ENCODE measurements around the gene AMTN. TPM values are rescaled to one million over a fixed set of nuclear protein-coding genes. Genes with fewer than 3 reads are reported as not detected.
"Not testable (repeated sequence)": the region's sequence is repeated elsewhere in the genome, so short reads cannot be mapped to it uniquely, and the experiment has no call there.

AMTN gene
- total RNA-seq, 1 donor from 2014 or later = not detected

DNA sequence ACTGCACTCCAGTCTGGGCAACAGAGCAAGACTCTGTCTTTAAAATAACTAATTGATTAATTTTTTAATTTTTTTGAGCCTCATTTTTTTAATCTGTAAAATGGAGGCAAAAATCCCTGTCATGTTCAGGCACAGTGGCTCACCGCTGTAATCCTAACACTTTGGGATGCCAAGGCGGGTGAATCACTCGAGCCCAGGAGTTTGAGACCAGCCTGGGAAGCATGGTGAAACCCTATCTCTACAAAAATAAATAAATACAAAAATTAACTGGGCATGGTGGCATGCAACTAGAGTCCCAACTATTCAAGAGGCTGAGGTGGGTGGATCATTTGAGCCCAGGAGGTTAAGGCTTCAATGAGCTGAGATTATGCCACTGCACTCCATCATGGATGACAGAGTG is 15.4 kb downstream of the AMTN start:
- no peaks in the 10 kb centered on the region for H3K4me1 ChIP-seq
- no peaks in the 10 kb centered on the region for H3K27me3 ChIP-seq
- no peak overlapping the region for H3K27ac ChIP-seq
- no peaks in the 10 kb centered on the region for H3K9me3 ChIP-seq
- no peak overlapping the region for H3K4me3 ChIP-seq
- TF ChIP-seq, protein P1, sequence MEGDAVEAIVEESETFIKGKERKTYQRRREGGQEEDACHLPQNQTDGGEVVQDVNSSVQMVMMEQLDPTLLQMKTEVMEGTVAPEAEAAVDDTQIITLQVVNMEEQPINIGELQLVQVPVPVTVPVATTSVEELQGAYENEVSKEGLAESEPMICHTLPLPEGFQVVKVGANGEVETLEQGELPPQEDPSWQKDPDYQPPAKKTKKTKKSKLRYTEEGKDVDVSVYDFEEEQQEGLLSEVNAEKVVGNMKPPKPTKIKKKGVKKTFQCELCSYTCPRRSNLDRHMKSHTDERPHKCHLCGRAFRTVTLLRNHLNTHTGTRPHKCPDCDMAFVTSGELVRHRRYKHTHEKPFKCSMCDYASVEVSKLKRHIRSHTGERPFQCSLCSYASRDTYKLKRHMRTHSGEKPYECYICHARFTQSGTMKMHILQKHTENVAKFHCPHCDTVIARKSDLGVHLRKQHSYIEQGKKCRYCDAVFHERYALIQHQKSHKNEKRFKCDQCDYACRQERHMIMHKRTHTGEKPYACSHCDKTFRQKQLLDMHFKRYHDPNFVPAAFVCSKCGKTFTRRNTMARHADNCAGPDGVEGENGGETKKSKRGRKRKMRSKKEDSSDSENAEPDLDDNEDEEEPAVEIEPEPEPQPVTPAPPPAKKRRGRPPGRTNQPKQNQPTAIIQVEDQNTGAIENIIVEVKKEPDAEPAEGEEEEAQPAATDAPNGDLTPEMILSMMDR (IDR thresholded peaks at IDR 0.05) = no peak
- TF ChIP-seq POLR2A (IDR thresholded peaks at IDR 0.05) = no peak
- no peak for TF ChIP-seq POLR2AphosphoS5 (IDR thresholded peaks at IDR 0.05; ENCODE audit: insufficient read depth in 1 of 2, low read depth in 1 of 2)
- intact Hi-C loops (cut with DNase I) = no loop called here
- no peaks in the 10 kb centered on the region for H3K36me3 ChIP-seq
- no peak for DNase-seq (ENCODE audit: extremely low spot score in 2 of 2)

DNA sequence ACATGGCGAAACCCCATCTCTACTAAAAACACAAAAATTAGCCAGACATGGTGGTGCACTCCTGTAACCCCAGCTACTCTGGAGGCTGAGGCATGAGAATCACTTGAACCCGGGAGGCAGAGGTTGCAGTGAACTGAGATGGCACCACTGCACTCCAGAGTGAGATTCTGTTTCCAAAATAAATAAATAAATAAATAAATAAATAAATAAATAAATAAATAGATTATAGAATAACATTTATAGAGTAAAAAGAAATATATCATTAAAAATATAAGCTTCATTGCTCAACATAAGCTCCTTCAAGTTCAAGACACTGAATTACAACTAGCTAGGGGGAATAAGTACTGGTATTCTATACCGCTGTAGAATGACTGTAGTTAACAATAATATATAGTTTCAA is 16.5 kb downstream of the AMTN start:
- H3K27ac ChIP-seq; H3K4me3 ChIP-seq; H3K4me1 ChIP-seq; H3K27me3 ChIP-seq; DNase-seq (ENCODE audit: extremely low spot score in 2 of 2); intact Hi-C loops (cut with DNase I); H3K36me3 ChIP-seq; H3K9me3 ChIP-seq: not testable (repeated sequence)

DNA sequence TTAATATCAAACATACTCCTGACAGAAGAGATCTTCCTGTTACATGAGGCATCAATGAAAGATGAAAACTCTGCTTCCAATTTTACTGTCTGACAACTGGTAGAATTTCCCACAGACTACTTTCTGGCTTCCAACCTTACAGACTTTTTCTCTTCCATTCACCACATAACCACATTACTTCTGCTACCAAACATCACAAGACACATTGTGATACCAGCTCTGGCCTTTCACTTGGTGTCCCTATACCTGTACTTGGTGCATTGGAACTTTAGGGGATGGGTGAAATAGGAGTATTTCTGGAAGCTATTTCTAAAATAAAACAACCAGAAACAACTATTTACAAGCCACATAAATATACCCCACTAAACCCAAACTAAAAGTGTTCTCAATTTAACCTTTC is 20.5 kb downstream of the AMTN start:
- Histone ChIP-seq H3K4me1 (no peaks in the 10 kb centered on the region), H3K9me3 (no peaks in the 10 kb centered on the region), H3K36me3 (no peaks in the 10 kb centered on the region), H3K4me3 (no peak overlapping the region), H3K27ac (no peak overlapping the region), H3K27me3 (no peaks in the 10 kb centered on the region)
- intact Hi-C loops (cut with DNase I) = no loop called here
- DNase-seq (ENCODE audit: extremely low spot score in 2 of 2) = no peak
- TF ChIP-seq POLR2A (IDR thresholded peaks at IDR 0.05) (no peak), POLR2AphosphoS5 (IDR thresholded peaks at IDR 0.05; ENCODE audit: insufficient read depth in 1 of 2, low read depth in 1 of 2) (no peak)
- TF ChIP-seq, protein P1 (IDR thresholded peaks at IDR 0.05) = no peak

DNA sequence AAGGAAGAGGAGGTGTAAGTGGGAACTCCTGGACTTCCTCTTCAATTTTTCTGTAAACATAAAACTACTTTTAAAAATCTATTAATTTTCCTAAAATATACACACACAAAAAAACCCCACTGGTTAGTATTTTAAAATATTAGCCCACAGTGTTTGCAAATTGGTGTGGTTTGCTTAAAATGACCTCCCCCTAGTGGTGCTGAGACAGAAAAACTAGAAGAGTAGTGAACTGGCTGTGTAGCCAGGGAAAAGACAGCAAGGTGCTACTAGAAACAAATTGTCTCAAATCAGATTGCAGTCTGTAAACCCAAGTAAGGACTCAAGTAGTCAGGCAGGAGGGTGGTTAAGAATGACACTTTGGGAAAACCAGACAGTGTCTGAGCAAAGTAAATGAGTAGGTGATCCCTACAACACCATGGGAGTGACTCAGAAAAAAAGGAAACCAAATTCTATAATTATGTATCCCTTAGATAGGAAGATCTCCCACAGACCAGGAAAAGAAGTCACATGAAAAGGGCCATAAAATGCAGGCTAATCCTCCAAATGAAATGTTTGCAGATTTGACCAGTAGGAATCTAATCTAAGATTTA is 26.0 kb downstream of the AMTN start:
- Histone ChIP-seq H3K27ac (no peak overlapping the region), H3K4me1 (no peaks in the 10 kb centered on the region), H3K27me3 (no peaks in the 10 kb centered on the region), H3K4me3 (no peak overlapping the region), H3K9me3 (no peaks in the 10 kb centered on the region), H3K36me3 (no peaks in the 10 kb centered on the region)
- intact Hi-C loops (cut with DNase I) = no loop called here
- DNase-seq (ENCODE audit: extremely low spot score in 2 of 2) = no peak
- TF ChIP-seq POLR2A (IDR thresholded peaks at IDR 0.05) (no peak), POLR2AphosphoS5 (IDR thresholded peaks at IDR 0.05; ENCODE audit: insufficient read depth in 1 of 2, low read depth in 1 of 2) (no peak)
- TF ChIP-seq, protein P1 (IDR thresholded peaks at IDR 0.05) = no peak

DNA sequence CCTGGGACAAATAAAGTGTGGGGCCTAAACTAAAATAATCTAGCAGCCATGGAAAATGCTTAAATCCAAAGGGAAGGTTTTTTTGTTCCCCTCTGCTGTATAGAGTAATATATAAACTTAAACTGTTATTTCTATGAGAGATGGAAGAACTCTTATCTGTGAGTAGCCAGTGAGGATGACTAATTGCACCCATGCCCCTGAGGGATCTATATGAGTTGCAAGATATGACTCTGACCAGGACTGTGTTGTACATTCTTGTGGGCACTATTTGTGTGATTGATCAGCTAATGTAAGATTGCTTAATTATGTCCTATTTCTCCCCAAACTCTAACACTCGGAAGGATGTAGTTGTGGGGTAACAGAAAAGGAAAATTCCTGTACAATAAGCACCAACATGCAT is 38.5 kb downstream of the AMTN start:
- TF ChIP-seq, protein P1 (IDR thresholded peaks at IDR 0.05) = no peak
- TF ChIP-seq POLR2AphosphoS5 (IDR thresholded peaks at IDR 0.05; ENCODE audit: insufficient read depth in 1 of 2, low read depth in 1 of 2) = no peak
- no peak for TF ChIP-seq POLR2A (IDR thresholded peaks at IDR 0.05)
- DNase-seq (ENCODE audit: extremely low spot score in 2 of 2) = no peak
- Histone ChIP-seq H3K27me3 (no peaks in the 10 kb centered on the region), H3K9me3 (no peaks in the 10 kb centered on the region), H3K36me3 (no peaks in the 10 kb centered on the region), H3K27ac (no peak overlapping the region), H3K4me3 (no peak overlapping the region), H3K4me1 (no peaks in the 10 kb centered on the region)
- intact Hi-C loops (cut with DNase I) = no loop called here
